Kasumi-1 (cell line): ENCODE data around the gene FANCC.
"Not testable (repeated sequence)": the region's sequence is repeated elsewhere in the genome, so short reads cannot be mapped to it uniquely, and the experiment has no call there.

Experiments used
- DNase-seq, 2 experiments: peaks; one replicate each; lab custom pipeline; 2025; lab: John Stamatoyannopoulos, UW

The FANCC gene

DNA sequence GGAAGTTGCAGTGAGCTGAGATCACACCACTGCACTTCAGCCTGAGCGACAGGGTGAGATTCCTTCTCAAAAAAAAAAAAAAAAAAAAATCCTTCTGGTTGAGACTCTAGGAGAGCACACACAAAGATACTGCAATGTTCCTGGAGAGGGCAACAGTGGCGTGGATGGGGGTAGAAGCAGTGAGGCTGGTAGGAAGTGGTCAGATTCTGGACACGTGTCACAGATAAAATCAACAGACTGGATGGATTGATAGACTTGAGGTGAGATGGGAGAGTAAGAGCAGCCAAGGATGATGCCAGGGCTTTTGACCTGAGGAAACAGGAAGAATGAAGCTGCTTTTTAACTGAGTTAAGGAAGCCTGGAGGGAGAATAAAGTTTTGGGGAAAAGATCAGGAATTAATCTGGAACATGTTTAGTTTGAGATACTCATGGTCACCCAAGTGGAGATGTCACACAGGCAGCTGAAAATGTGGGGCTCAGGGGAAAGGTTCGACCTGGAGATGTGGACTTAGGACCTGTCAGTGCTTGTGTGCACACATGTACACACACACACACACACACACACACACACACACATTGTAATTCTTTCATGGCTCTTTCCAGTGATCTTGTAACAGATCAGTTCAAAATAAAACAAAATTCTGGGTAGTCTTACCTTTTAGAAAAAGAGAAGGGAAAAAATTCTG is 88.1 kb downstream of the FANCC start:
- DNase-seq, result no peak

DNA sequence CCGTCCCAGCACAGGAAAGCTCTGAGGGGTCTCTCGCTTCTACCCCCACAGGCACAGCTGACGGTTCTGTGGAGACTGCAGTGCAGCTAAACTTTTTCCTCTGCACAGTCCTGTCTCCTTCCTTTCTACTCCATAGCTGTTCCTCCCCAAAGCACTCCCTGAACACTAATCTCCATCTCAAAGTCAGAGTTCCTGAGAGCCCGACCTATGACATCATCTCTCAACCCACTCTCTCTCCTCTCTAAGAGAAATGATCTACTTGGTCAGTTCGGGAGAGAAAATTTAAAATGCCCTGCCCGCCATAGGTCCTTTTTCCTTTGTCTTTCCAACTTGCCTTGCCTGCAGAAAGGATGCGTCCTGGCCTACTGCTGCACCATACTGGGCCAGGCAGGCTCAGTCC is 90.6 kb downstream of the FANCC start:
- DNase-seq, result no peak

DNA sequence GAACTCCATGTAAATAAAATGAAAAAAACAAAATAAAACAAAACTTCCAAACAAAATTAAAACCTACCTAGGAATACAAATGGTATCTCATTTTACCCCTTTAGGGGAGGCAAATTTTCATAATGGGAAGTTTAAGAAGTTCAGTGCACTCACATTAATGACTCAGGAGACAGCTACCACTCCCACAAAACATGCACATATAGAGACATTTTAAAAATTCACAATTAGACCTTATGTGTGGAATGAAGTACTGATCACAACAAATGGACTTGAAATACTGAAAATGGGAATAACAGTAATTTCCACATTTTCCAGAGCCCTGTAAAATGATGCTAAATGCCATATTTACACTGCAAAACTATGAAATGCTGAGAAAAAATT is 91.8 kb downstream of the FANCC start:
- no peak for DNase-seq

GRCh38 chr9:95225076-95225725 is 92.3 kb downstream of the FANCC start:
- no peak for DNase-seq

GRCh38 chr9:95224376-95225019 is 93.0 kb downstream of the FANCC start:
- no peak for DNase-seq

DNA sequence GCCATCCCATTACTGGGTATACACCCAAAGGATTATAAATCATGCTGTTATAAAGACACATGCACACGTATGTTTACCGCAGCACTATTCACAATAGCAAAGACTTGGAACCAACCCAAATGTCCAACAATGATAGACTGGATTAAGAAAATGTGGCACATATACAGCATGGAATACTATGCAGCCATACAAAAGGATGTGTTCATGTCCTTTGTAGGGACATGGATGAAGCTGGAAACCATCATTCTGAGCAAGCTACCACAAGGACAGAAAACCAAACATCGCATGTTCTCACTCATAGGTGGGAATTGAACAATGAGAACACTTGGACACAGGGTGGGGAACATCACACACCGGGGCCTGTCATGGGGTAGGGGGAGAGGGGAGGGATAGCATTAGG is 97.2 kb downstream of the FANCC start:
- not testable (repeated sequence) for DNase-seq

DNA sequence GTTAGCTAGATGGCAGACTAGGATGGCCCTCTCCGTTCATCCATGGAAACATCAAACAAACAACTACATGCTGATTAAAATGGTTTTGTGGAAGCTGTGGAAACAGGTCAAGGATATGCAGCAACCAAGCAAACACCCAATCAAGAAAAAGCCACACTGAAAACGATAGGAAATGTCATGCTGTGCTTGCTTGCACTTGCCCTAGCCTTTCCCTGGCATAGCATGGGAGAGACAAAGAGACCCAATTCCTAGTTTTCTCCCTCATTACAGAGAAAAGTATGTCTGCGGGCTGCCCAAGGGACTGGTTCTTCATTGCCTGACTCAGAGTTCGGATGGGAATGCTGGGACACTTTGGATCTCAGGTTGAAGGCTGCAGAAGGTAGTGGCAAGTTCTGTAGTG is 98.7 kb downstream of the FANCC start:
- DNase-seq, result no peak

DNA sequence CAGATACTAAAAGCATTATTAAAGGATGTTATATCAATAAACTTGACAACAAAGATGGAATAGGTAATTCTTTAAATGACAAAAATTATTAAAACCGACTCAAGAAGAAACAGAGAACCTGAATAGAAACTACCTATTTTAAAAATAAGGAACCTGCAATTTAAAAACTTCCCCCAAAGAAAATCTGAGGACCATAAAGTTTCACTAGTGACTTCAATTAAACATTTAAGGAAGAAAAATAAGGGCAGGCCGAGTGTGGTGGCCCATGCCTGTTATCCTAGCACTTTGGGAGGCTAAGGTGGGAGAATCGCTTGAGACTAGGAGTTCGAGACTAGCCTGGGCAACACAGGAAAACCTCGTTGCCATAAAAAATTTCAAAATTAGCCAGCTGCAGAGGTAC is 99.6 kb downstream of the FANCC start:
- DNase-seq, result no peak

- DNase-seq, result no peak
Observed at GRCh38 chr9:95215336-95215898, 102.1 kb downstream of the FANCC start.

GRCh38 chr9:95213117-95213516 is 104.4 kb downstream of the FANCC start:
- DNase-seq, result peak in 1 of 2 experiments; percentile 20

- DNase-seq, result no peak
Observed at GRCh38 chr9:95211028-95211427, 106.5 kb downstream of the FANCC start.

GRCh38 chr9:95207403-95207802 is 110.1 kb downstream of the FANCC start:
- DNase-seq, result no peak

- no peak for DNase-seq
Observed at GRCh38 chr9:95206143-95206542, 111.4 kb downstream of the FANCC start.

DNA sequence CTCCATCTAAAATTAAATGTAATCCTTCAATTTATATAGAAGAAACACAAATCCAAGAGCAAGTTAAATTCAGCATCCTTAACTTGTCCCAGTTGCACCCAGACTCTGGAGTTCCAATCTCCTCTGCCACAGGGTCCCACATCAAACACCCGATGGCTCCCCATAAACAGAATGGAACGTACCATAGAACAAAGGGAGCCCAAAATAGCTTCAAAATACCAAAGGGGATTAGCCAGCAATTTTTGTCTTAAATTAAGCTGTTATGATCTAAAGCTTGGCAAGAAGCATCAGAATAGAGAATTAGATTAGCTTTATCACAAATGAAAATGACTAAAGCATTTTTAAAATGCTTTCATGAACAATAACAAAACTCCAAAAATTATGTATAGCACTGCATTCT is 112.8 kb downstream of the FANCC start:
- no peak for DNase-seq

DNA sequence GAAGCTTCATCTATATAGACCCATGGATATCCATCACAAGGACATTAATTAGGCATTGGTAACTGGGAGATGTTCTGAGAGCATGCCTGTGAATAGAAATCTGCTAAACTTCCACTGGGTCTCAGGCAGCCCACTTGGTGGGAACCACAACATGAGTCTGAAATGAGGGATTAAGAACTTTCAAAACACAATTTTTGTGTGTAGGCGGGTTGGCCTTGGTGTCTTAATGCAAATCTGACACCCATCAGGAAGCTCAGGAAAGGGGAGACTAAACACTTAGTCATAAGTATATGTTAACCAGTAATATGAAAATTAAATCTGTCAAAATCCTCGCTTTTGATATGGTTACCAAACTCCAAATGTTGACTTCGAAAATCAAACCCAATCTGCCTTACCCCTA is 113.2 kb downstream of the FANCC start:
- DNase-seq, result no peak

- DNase-seq, result not testable (repeated sequence)
Observed at GRCh38 chr9:95203019-95203418, 114.5 kb downstream of the FANCC start.

DNA sequence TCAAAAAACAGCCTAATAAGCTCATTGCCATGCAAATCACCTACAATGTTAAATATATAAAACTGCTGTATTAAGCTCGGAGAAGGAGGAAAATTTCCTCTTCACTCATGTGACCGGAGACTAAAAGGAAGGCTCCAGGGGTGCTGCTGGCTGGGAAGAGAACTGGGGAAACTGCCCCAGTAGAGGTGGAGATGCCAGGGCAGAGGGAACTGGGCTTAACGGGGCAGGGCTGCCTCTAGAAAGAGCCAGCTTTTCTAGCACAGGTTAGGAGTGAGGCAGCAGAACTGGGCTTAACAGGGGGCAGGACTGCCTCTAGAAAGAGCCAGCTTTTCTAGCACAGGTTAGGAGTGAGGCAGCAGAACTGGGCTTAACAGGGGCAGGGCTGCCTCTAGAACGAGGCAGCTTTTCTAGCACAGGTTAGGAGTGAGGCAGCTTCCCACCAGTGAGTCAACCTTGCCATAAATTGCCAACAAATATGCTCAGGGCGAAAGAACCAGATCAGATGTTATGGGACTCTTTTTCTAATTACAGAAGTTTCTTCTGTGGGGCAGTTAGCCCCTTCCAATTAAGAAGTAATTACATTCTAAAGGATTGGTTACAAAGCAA is 115.3 kb downstream of the FANCC start:
- DNase-seq, result no peak

DNA sequence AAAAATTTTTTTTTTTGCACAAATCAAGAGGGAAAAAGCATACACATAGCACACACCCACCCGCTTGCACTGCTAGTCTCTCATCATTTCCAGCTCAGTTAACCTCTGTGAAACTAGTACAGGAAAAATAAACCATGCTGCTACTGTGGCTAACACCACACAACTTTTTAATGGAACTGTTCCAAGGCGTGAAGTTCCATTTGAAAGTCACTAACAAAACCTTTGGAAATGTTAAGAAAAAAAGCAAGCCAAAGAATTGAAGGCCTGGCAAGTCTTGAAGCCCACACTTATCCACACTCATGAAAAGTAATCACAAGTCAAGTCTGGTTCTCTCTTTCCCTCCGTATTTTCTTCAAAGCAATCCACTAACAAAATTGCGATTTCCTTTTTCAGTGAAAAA is 116.3 kb downstream of the FANCC start:
- DNase-seq, result no peak

- no peak for DNase-seq
Observed at GRCh38 chr9:95197692-95198271, 119.7 kb downstream of the FANCC start.

GRCh38 chr9:95193480-95193879 is 124.0 kb downstream of the FANCC start:
- no peak for DNase-seq

GRCh38 chr9:95193067-95193466 is 124.4 kb downstream of the FANCC start:
- no peak for DNase-seq

GRCh38 chr9:95192631-95193030 is 124.9 kb downstream of the FANCC start:
- no peak for DNase-seq
